SK-N-SH treated with all-trans-retinoic acid at 6 μM for 48 hours (cell line): ENCODE results near the gene MDFIC2.
"Not testable (repeated sequence)": the region's sequence is repeated elsewhere in the genome, so short reads cannot be mapped to it uniquely, and the experiment has no call there.

ENCODE experiments used
- ATAC-seq: fragments of 200-7000 bp; cut with Tn5 transposase; 3 replicates; pipeline ENCODE4 v1.9.1; 2020; ENCODE audit warnings: mild to moderate bottlenecking, moderate library complexity
- ARNTL ChIP-seq: fragments of 450-650 bp; formaldehyde crosslinking; IDR thresholded peaks from 2 replicates; pipeline ENCODE4 v1.5.0; 2020; ENCODE audit warnings: low read depth, mild to moderate bottlenecking, moderate library complexity, borderline replicate concordance
- CSDC2 ChIP-seq: fragments of 250-450 bp; sonication (Bioruptor Pico); IDR thresholded peaks from 2 replicates; pipeline ENCODE4 v1.5.0; 2020; ENCODE audit warnings: mild to moderate bottlenecking, moderate library complexity
- ESRRG ChIP-seq: fragments of 250-450 bp; sonication (Bioruptor Pico); IDR thresholded peaks from 2 replicates; pipeline ENCODE4 v1.6.1; 2021; ENCODE audit warnings: mild to moderate bottlenecking
- GLIS3 ChIP-seq: fragments of 250-450 bp; sonication (Bioruptor Pico); IDR thresholded peaks from 2 replicates; pipeline ENCODE4 v1.5.0; 2020; ENCODE audit warnings: mild to moderate bottlenecking, moderate library complexity
- ISL1 ChIP-seq: fragments of 250-450 bp; sonication (Bioruptor Pico); IDR thresholded peaks from 2 replicates; pipeline ENCODE4 v2.1.2; 2022; ENCODE audit warnings: mild to moderate bottlenecking, moderate library complexity
- PPARA ChIP-seq: fragments of 250-450 bp; sonication (Bioruptor Pico); IDR thresholded peaks from 2 replicates; pipeline ENCODE4 v1.5.0; 2020; ENCODE audit warnings: mild to moderate bottlenecking, borderline replicate concordance
- RARB ChIP-seq: fragments of 250-450 bp; sonication (Bioruptor Pico); IDR thresholded peaks from 2 replicates; pipeline ENCODE4 v1.8.0; 2021; ENCODE audit warnings: mild to moderate bottlenecking, moderate library complexity
- SNAI2 ChIP-seq: fragments of 250-450 bp; sonication (Bioruptor Pico); IDR thresholded peaks from 2 replicates; pipeline ENCODE4 v1.5.0; 2020; ENCODE audit warnings: mild to moderate bottlenecking, moderate library complexity
- TCF4 ChIP-seq: fragments of 250-450 bp; sonication (Bioruptor Pico); IDR thresholded peaks from 2 replicates; pipeline ENCODE4 v1.8.0; 2021; ENCODE audit warnings: mild to moderate bottlenecking, moderate library complexity, borderline replicate concordance
- TOX ChIP-seq: fragments of 250-450 bp; sonication (Bioruptor Pico); IDR thresholded peaks from 2 replicates; pipeline ENCODE4 v1.8.0; 2021; ENCODE audit warnings: mild to moderate bottlenecking, moderate library complexity, borderline replicate concordance
- ZC3H10 ChIP-seq: fragments of 250-450 bp; sonication (Bioruptor Pico); IDR thresholded peaks from 2 replicates; pipeline ENCODE4 v1.5.1; 2021; ENCODE audit warnings: mild to moderate bottlenecking, moderate library complexity
- ZFP3 ChIP-seq: fragments of 250-450 bp; sonication (Bioruptor Pico); IDR thresholded peaks from 2 replicates; pipeline ENCODE4 v1.5.0; 2020; ENCODE audit warnings: mild to moderate bottlenecking, moderate library complexity
- ZNF565 ChIP-seq: fragments of 450-650 bp; formaldehyde crosslinking; conservative IDR thresholded peaks from 2 replicates; pipeline ENCODE4 v1.5.0; 2020; ENCODE audit warnings: low read depth, mild to moderate bottlenecking, moderate library complexity
- ZNF70 ChIP-seq: fragments of 450-650 bp; formaldehyde crosslinking; IDR thresholded peaks from 2 replicates; pipeline ENCODE4 v1.5.0; 2020; ENCODE audit warnings: mild to moderate bottlenecking, moderate library complexity
- ZNF8 ChIP-seq: fragments of 450-650 bp; formaldehyde crosslinking; IDR thresholded peaks from 2 replicates; pipeline ENCODE4 v1.5.0; 2020; ENCODE audit warnings: mild to moderate bottlenecking, moderate library complexity
- TF ChIP-seq, protein P1 (sequence below): fragments of 250-450 bp; sonication (Bioruptor Pico); IDR thresholded peaks from 2 replicates; pipeline ENCODE4 v1.8.0; 2020; ENCODE audit warnings: mild to moderate bottlenecking, moderate library complexity, borderline replicate concordance
- TF ChIP-seq, protein P2 (sequence below): fragments of 250-450 bp; sonication (Bioruptor Pico); IDR thresholded peaks from 2 replicates; pipeline ENCODE4 v1.5.1; 2020; ENCODE audit warnings: low read depth, mild to moderate bottlenecking, moderate library complexity
- TF ChIP-seq, protein P3 (sequence below): fragments of 250-450 bp; sonication (Bioruptor Pico); IDR thresholded peaks from 2 replicates; pipeline ENCODE4 v1.8.0; 2021; ENCODE audit warnings: low read depth, mild to moderate bottlenecking, moderate library complexity, borderline replicate concordance
- TF ChIP-seq, protein P4 (sequence below): fragments of 250-450 bp; sonication (Bioruptor Pico); IDR thresholded peaks from 2 replicates; pipeline ENCODE4 v1.5.1; 2021; ENCODE audit warnings: mild to moderate bottlenecking, moderate library complexity
- TF ChIP-seq, protein P5 (sequence below): fragments of 250-450 bp; sonication (Bioruptor Pico); IDR thresholded peaks from 2 replicates; pipeline ENCODE4 v1.5.0; 2020; ENCODE audit warnings: mild to moderate bottlenecking, moderate library complexity

MDFIC2 gene

DNA sequence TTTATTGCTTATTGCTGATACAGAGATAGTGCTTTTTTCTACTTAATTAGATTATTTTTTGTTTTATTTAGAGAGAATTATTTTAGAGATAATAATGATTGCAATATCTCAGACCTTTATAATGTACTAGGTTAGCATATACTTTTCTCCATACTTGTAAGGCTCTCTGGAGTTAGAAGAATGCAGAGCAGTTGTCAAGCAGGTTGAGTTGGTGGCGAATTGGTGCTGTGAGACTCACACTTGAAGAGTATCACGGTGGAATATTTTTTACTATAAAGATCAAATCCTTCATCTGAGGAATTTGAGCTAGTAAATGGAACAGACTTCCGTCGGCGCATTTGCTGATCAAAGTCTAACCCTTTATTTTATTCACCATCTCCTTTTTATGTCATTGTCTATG, 47.3 kb upstream of the MDFIC2 start (continued):
- TF ChIP-seq, protein P1, sequence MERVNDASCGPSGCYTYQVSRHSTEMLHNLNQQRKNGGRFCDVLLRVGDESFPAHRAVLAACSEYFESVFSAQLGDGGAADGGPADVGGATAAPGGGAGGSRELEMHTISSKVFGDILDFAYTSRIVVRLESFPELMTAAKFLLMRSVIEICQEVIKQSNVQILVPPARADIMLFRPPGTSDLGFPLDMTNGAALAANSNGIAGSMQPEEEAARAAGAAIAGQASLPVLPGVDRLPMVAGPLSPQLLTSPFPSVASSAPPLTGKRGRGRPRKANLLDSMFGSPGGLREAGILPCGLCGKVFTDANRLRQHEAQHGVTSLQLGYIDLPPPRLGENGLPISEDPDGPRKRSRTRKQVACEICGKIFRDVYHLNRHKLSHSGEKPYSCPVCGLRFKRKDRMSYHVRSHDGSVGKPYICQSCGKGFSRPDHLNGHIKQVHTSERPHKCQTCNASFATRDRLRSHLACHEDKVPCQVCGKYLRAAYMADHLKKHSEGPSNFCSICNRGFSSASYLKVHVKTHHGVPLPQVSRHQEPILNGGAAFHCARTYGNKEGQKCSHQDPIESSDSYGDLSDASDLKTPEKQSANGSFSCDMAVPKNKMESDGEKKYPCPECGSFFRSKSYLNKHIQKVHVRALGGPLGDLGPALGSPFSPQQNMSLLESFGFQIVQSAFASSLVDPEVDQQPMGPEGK (CRISPR knock-in tag), result no peak
- TF ChIP-seq PPARA (CRISPR knock-in tag), result no peak
- TF ChIP-seq RARB (CRISPR knock-in tag), result no peak
- TF ChIP-seq ZNF8, result no peak

DNA sequence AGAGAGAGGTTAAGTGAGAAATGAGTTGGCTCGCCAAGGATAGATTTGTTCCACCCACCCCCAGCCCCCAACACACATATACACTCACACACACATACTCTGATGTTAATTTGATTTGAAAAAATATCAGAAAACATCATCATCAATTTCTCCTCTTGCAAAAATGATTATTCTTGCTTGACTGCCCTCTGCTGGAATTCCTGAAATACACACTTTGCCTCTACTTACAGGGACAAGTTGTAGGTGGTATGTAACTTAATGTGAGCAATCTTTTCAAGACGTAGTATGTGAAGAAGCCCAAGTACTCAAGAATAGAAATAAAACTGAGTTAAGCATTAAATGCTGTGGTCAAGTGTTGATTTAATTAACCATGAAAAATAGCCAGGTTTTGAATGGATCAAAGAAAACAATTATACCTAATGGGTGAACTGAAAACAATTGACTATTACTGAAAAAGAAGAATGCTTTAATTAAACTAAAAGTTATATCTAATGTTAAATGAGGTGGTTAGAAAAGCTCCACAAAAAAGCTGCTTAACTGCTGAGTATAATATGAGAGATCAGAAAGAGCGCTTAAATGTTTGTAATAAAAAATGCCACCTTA, 46.6 kb upstream of the MDFIC2 start:
- TF ChIP-seq PPARA (CRISPR knock-in tag), result no peak
- no peak for TF ChIP-seq ZC3H10
- TF ChIP-seq ESRRG, result no peak
- TF ChIP-seq, protein P2, sequence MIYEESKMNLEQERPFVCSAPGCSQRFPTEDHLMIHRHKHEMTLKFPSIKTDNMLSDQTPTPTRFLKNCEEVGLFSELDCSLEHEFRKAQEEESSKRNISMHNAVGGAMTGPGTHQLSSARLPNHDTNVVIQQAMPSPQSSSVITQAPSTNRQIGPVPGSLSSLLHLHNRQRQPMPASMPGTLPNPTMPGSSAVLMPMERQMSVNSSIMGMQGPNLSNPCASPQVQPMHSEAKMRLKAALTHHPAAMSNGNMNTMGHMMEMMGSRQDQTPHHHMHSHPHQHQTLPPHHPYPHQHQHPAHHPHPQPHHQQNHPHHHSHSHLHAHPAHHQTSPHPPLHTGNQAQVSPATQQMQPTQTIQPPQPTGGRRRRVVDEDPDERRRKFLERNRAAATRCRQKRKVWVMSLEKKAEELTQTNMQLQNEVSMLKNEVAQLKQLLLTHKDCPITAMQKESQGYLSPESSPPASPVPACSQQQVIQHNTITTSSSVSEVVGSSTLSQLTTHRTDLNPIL, result no peak
- no peak for TF ChIP-seq TOX (CRISPR knock-in tag)
- TF ChIP-seq, protein P3, sequence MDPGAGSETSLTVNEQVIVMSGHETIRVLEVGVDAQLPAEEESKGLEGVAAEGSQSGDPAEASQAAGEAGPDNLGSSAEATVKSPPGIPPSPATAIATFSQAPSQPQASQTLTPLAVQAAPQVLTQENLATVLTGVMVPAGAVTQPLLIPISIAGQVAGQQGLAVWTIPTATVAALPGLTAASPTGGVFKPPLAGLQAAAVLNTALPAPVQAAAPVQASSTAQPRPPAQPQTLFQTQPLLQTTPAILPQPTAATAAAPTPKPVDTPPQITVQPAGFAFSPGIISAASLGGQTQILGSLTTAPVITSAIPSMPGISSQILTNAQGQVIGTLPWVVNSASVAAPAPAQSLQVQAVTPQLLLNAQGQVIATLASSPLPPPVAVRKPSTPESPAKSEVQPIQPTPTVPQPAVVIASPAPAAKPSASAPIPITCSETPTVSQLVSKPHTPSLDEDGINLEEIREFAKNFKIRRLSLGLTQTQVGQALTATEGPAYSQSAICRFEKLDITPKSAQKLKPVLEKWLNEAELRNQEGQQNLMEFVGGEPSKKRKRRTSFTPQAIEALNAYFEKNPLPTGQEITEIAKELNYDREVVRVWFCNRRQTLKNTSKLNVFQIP, result no peak
- ATAC-seq, result peak; percentile 57; the same call in 1 of the 3 replicates

DNA sequence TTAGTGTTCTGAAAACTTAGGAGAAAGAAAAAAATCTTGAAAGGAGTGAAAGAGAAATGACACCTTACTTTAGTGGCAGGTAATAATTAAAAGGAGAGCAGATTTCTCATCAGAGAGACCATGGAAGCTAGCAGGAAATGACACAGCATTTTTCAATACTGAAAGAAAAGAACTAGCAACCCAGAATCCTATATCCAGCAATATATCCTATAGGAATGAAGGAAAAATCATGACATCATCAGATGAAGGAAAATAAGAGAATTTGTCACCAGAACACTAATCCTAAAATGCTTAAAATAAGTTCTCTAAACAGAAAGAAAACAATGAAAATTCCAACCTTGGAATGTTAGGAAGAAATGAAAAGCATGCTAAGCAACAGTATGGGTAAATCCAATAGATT, 39.8 kb upstream of the MDFIC2 start:
- ATAC-seq, result no peak
- TF ChIP-seq, protein P3, result no peak
- TF ChIP-seq RARB (CRISPR knock-in tag), result no peak
- no peak for TF ChIP-seq ZC3H10
- TF ChIP-seq GLIS3 (CRISPR knock-in tag), result no peak

DNA sequence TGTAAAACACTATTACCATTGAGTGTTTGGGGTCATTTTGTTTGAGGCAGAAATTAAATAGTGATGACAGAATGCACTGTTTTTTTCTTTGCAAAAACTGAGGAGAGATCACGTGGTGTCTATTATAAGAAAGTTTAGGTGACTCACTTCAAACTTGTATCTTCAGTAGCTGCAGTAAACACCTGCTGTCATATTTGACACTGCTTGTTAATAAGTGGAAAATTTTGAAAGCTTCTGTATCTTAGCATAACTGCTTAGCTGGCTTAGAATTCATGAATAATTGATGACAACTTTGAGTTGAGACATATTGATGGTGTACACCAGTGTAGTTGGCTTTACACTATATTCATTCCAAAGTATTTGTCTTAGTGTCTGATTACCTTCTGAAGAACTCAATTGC, 29.7 kb upstream of the MDFIC2 start:
- no peak for ATAC-seq
- no peak for TF ChIP-seq ZNF565 (CRISPR knock-in tag)
- no peak for TF ChIP-seq TOX (CRISPR knock-in tag)
- TF ChIP-seq, protein P4, sequence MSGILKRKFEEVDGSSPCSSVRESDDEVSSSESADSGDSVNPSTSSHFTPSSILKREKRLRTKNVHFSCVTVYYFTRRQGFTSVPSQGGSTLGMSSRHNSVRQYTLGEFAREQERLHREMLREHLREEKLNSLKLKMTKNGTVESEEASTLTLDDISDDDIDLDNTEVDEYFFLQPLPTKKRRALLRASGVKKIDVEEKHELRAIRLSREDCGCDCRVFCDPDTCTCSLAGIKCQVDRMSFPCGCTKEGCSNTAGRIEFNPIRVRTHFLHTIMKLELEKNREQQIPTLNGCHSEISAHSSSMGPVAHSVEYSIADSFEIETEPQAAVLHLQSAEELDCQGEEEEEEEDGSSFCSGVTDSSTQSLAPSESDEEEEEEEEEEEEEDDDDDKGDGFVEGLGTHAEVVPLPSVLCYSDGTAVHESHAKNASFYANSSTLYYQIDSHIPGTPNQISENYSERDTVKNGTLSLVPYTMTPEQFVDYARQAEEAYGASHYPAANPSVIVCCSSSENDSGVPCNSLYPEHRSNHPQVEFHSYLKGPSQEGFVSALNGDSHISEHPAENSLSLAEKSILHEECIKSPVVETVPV, result no peak
- TF ChIP-seq, protein P2, result no peak
- no peak for TF ChIP-seq PPARA (CRISPR knock-in tag)
- TF ChIP-seq ISL1 (CRISPR knock-in tag), result no peak
- TF ChIP-seq, protein P5, sequence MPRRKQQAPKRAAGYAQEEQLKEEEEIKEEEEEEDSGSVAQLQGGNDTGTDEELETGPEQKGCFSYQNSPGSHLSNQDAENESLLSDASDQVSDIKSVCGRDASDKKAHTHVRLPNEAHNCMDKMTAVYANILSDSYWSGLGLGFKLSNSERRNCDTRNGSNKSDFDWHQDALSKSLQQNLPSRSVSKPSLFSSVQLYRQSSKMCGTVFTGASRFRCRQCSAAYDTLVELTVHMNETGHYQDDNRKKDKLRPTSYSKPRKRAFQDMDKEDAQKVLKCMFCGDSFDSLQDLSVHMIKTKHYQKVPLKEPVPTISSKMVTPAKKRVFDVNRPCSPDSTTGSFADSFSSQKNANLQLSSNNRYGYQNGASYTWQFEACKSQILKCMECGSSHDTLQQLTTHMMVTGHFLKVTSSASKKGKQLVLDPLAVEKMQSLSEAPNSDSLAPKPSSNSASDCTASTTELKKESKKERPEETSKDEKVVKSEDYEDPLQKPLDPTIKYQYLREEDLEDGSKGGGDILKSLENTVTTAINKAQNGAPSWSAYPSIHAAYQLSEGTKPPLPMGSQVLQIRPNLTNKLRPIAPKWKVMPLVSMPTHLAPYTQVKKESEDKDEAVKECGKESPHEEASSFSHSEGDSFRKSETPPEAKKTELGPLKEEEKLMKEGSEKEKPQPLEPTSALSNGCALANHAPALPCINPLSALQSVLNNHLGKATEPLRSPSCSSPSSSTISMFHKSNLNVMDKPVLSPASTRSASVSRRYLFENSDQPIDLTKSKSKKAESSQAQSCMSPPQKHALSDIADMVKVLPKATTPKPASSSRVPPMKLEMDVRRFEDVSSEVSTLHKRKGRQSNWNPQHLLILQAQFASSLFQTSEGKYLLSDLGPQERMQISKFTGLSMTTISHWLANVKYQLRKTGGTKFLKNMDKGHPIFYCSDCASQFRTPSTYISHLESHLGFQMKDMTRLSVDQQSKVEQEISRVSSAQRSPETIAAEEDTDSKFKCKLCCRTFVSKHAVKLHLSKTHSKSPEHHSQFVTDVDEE (CRISPR knock-in tag), result no peak
- no peak for TF ChIP-seq ZFP3 (CRISPR knock-in tag)
- TF ChIP-seq ZNF70 (CRISPR knock-in tag), result no peak
- TF ChIP-seq TCF4, result no peak
- TF ChIP-seq RARB (CRISPR knock-in tag), result no peak
- TF ChIP-seq ZNF8, result no peak
- TF ChIP-seq, protein P1 (CRISPR knock-in tag), result no peak
- no peak for TF ChIP-seq ARNTL (CRISPR knock-in tag)
- TF ChIP-seq CSDC2 (CRISPR knock-in tag), result no peak
- no peak for TF ChIP-seq SNAI2 (CRISPR knock-in tag)
- TF ChIP-seq ZC3H10, result no peak

DNA sequence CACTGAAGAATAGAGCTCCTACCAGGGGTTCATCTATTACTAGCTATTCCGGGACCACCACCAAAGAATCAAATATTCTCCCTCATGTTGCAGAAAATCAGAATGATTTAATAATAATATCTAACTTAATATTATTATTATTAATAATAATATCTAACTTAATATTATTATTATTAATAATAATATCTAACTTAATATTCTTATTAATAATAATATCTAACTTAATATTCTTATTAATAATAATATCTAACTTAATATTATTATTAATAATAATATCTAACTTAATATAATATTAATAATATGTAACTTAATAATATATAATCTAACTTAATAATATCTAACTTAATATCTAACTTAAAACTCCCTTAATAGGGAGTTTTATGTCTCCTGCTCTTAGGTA, 24.4 kb upstream of the MDFIC2 start:
- not testable (repeated sequence) for ATAC-seq
